GM19239 (cell line): Measurements from ENCODE around the gene RABL6.
"Not testable (repeated sequence)": the region's sequence is repeated elsewhere in the genome, so short reads cannot be mapped to it uniquely, and the experiment has no call there.

Source experiments
- DNase-seq: peaks from one replicate; pipeline ENCODE4 v3.0.0; 2011; ENCODE audit warnings: low spot score; ENCODE audit not compliant: insufficient read length
- FAIRE-seq: peaks from 2 replicates; lab custom pipeline; 2011; peaks lifted over from hg19 to GRCh38; lab: Jason Lieb, UNC

RABL6 gene

GRCh38 chr9:136792321-136793085 lies 15.2 kb upstream of the RABL6 start:
- DNase-seq (no peak), FAIRE-seq (no peak)

GRCh38 chr9:136793086-136793946 lies 14.4 kb upstream of the RABL6 start:
- FAIRE-seq (no peak), DNase-seq (no peak)

GRCh38 chr9:136794281-136794999 lies 13.3 kb upstream of the RABL6 start:
- FAIRE-seq, result no peak
- no peak for DNase-seq

- FAIRE-seq, result no peak
These were observed 12.8 kb upstream of the RABL6 start for GRCh38 chr9:136795000-136795348.

GRCh38 chr9:136796238-136796774 lies 11.4 kb upstream of the RABL6 start, which contains the start of gene CCDC183:
Gene CCDC183 (plus strand): TSS chr9:136796338. CDS start chr9:136796398, 60 bp downstream.
- FAIRE-seq (no peak), DNase-seq (no peak)

More at GRCh38 chr9:136795000-136795348, 12.8 kb upstream of the RABL6 start:
- DNase-seq, result no peak

- not testable (repeated sequence) for DNase-seq, FAIRE-seq
These were observed 10.9 kb upstream of the RABL6 start for GRCh38 chr9:136796775-136797347.

GRCh38 chr9:136798708-136799078 lies 9.1 kb upstream of the RABL6 start:
- no peak for FAIRE-seq
- DNase-seq, result no peak

GRCh38 chr9:136799079-136799853 lies 8.5 kb upstream of the RABL6 start:
- FAIRE-seq, result no peak
- no peak for DNase-seq

GRCh38 chr9:136799854-136800657 lies 7.7 kb upstream of the RABL6 start:
- DNase-seq, result peak; percentile 84
- FAIRE-seq, result peak; percentile 74

- FAIRE-seq (no peak), DNase-seq (no peak)
These were observed 5.4 kb upstream of the RABL6 start for GRCh38 chr9:136802321-136802720.

- not testable (repeated sequence) for FAIRE-seq, DNase-seq
These were observed 4.7 kb upstream of the RABL6 start for GRCh38 chr9:136803009-136803550.

GRCh38 chr9:136803551-136804508 lies 3.9 kb upstream of the RABL6 start:
- no peak for FAIRE-seq
- DNase-seq, result no peak

GRCh38 chr9:136804509-136805206 lies 3.1 kb upstream of the RABL6 start:
- FAIRE-seq (no peak), DNase-seq (no peak)

- FAIRE-seq (no peak), DNase-seq (no peak)
These were observed 2.5 kb upstream of the RABL6 start for GRCh38 chr9:136805207-136805740.

GRCh38 chr9:136806067-136806466 lies 1.7 kb upstream of the RABL6 start:
- no peak for DNase-seq
- no peak for FAIRE-seq

GRCh38 chr9:136806631-136807201 lies 1.0 kb upstream of the RABL6 start:
- FAIRE-seq (no peak), DNase-seq (no peak)
